Fibroblast of the aortic adventitia (primary cell): ENCODE data around the gene CDC42BPB. TPM values are rescaled to one million over a fixed set of nuclear protein-coding genes. Genes with fewer than 3 reads are reported as not detected.

Experiments
- DNase-seq: peaks from one replicate; pipeline ENCODE4 v3.0.0-alpha.2; 2010; ENCODE audit warnings: low read depth
- H3K4me3 ChIP-seq: 2 replicates; pipeline ENCODE4 v1.5.1; 2011; ENCODE audit warnings: low read depth, mild to moderate bottlenecking, control low read depth, low read length, moderate library complexity
- CTCF ChIP-seq: IDR thresholded peaks from 2 replicates; pipeline ENCODE4 v1.5.1; 2011; ENCODE audit warnings: mild to moderate bottlenecking, low read length, control low read depth, inconsistent platforms; ENCODE audit not compliant: insufficient read depth
- total RNA-seq: library from RNA; depleted of rRNA; stranded (reverse); fragments of >200 nt; gene quantifications from 2 replicates; pipeline ENCODE4 v1.2.3, GENCODE V29; 2012; ENCODE audit warnings: low replicate concordance

The CDC42BPB gene
- total RNA-seq, 1 donor: 78.4 TPM

DNA sequence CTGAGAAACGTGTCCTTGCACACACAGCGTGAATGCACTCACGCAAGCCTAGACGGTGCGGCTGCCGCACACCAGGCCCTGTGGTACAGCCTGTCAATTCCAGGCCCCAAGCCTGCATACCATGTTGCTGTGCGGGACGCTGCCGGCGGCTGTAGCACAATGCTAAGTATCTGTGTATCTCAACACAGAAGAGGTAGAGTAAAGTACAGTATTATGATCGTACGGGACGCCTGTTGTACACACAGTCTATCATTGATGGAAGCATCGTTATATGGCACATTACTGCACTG lies 89.9 kb downstream of the CDC42BPB start:
- TF ChIP-seq CTCF: no peak
- DNase-seq: no peak
- no peak overlapping the region for H3K4me3 ChIP-seq

- TF ChIP-seq CTCF: no peak
- no peak for DNase-seq
- no peak overlapping the region for H3K4me3 ChIP-seq
These were observed 90.5 kb downstream of the CDC42BPB start for GRCh38 chr14:102966681-102967505.

DNA sequence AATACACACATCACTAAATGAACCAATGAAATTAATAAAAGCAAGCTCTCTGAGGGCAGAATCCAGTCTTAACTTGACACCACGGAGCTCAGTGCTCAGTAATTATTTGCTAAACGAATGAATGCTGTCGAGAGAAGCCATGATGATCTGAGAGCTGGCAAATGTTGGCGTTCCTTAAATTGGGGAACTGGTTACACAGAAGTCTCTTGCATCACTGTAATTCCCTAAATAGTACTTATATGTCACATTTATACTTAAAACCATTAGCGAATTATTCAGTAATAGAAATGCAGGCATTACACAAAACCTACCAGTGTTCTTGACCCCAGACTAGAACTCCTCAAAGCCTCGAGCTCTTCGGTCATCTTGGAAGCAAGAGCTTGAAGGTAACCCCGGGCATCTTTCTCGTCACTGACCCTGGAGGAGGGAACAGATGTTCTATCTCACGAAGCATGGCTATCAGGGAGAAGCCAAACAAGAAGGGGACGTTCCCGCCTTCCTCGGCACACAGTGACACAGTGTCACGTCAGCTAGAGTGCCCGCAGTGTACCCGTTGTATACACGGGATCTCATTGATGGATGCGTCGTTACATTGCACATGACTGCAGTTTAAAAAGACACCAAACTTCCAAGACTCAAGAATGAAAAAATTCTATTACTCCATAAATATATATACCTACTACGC lies 91.2 kb downstream of the CDC42BPB start:
- no peak for DNase-seq
- no peak for TF ChIP-seq CTCF
- H3K4me3 ChIP-seq: no peak overlapping the region

- DNase-seq: no peak
- no peak for TF ChIP-seq CTCF
- no peak overlapping the region for H3K4me3 ChIP-seq
These were observed 92.1 kb downstream of the CDC42BPB start for GRCh38 chr14:102965282-102965681.

GRCh38 chr14:102964152-102964730 lies 93.1 kb downstream of the CDC42BPB start:
- H3K4me3 ChIP-seq: no peak overlapping the region
- no peak for TF ChIP-seq CTCF
- DNase-seq: no peak

DNA sequence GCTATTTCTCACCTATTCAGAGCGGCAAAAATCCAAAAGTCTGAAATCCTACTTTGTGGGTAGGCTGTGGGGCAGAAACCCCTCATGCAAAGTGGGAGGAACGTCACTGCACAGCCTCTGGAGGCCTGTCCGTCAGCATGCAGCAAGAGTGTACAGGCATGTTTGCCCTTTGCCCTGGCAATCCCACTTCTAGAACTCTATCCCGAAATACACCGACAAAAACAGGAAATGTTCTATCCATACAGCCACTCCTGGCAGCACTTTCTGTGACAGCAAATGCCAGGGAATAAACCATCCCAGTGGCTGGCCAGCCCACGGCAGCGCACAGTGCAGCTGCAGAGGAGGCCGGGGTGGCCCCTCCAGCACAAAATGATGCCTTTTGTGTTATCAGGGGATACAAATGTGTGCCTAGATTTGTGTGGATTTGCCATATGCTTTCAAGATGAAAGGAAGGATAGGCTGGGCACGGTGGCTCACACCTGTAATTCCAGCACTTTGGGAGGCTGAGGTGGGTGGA lies 95.2 kb downstream of the CDC42BPB start:
- H3K4me3 ChIP-seq: no peak overlapping the region
- no peak for DNase-seq
- no peak for TF ChIP-seq CTCF
